MCF 10A (cell line): ENCODE measurements around the gene ZNF674. TPM values are rescaled to one million over a fixed set of nuclear protein-coding genes. Genes with fewer than 3 reads are reported as not detected.
"Not testable (repeated sequence)": the region's sequence is repeated elsewhere in the genome, so short reads cannot be mapped to it uniquely, and the experiment has no call there.

Experiments used
- BruUV-seq: library from RNA; stranded (reverse); fragments of 400-500 nt; replicated peaks from 2 replicates; lab custom pipeline; 2021; lab: Mats Ljungman, UMichigan
- CTCF ChIA-PET: fragments of 300-600 bp; sonication (Branson Sonifier 250); formaldehyde crosslinking; extraction: SDS; loops from one replicate; lab custom pipeline; 2021; ENCODE audit warnings: antibody characterized with exemption, inconsistent platforms; lab: Yijun Ruan, JAX
- POLR2A ChIA-PET: fragments of 300-600, 350-650 bp; sonication (Branson Sonifier 250); formaldehyde crosslinking; extraction: SDS; loops from one replicate; lab custom pipeline; 2020; ENCODE audit warnings: antibody characterized with exemption, inconsistent platforms; lab: Yijun Ruan, JAX
- DNase-seq: peaks from one replicate; pipeline ENCODE4 v3.0.0-alpha.2; 2018; ENCODE audit not compliant: unreplicated experiment
- H3K27ac Mint-ChIP-seq: one replicate; pipeline ENCODE4 v1.8.0; 2022; ENCODE audit warnings: mild to moderate bottlenecking, low read depth, mixed read lengths; ENCODE audit not compliant: unreplicated experiment
- H3K27me3 Mint-ChIP-seq: one replicate; pipeline ENCODE4 v1.8.0; 2022; ENCODE audit warnings: mixed read lengths; ENCODE audit not compliant: insufficient read depth, unreplicated experiment
- H3K36me3 Mint-ChIP-seq: one replicate; pipeline ENCODE4 v1.8.0; 2022; ENCODE audit warnings: mild to moderate bottlenecking, moderate library complexity, mixed read lengths; ENCODE audit not compliant: insufficient read depth, unreplicated experiment
- H3K4me1 Mint-ChIP-seq: one replicate; pipeline ENCODE4 v1.8.0; 2022; ENCODE audit warnings: mixed read lengths; ENCODE audit not compliant: insufficient read depth, unreplicated experiment
- H3K4me3 Mint-ChIP-seq: one replicate; pipeline ENCODE4 v1.8.0; 2022; ENCODE audit warnings: mild to moderate bottlenecking, moderate library complexity, mixed read lengths; ENCODE audit not compliant: unreplicated experiment
- H3K9me3 Mint-ChIP-seq: one replicate; pipeline ENCODE4 v1.8.0; 2022; ENCODE audit warnings: mixed read lengths; ENCODE audit not compliant: unreplicated experiment
- intact Hi-C: fragments of 100-400 bp; cut with micrococcal nuclease; formaldehyde crosslinking; loops from 2 replicates; pipeline ENCODE4 v1.14.1; 2022
- total RNA-seq: library from RNA; stranded (reverse); gene quantifications from 2 replicates; pipeline ENCODE4 v1.2.3, GENCODE V29; 2022
- TF ChIP-seq, protein P1 (sequence below): fragments of 200-600 bp; IDR thresholded peaks from one replicate; pipeline ENCODE4 v1.8.0; 2022; ENCODE audit warnings: antibody characterized with exemption, mild to moderate bottlenecking; ENCODE audit not compliant: unreplicated experiment

Gene ZNF674
- total RNA-seq, 1 experiment from 2014 or later, result 9.7 TPM

DNA sequence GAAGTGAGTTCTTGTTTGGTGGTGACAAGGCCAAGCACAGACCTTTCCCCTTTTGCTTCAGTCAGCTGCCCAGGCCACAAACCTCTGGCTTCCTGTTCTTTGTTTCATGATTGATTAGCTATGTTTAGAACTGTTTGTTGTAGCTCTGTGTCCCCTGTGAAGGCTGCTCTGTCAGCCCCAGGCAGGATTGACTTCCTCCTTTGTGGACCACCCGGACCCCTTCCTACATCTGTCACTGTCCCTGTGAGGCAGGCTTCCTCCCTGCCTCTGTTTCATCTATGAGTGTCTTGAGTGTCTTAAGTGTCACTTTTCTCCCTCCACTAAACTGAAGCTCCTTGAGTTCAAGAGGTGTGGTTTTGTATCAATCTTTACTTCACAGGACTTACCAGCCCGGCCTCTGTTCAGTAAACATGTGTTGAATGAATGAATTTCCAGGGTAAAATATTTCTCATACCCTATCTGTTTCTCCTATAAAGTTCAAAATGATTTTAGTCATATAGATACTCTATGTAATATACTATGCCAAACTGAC is 83.5 kb downstream of the ZNF674 start:
- Mint-ChIP-seq H3K27me3 (peaks cover 22% of the 10 kb centered on the region), H3K4me3 (no peak overlapping the region), H3K36me3 (peaks cover 29% of the 10 kb centered on the region), H3K4me1 (no peaks in the 10 kb centered on the region), H3K9me3 (peaks cover 3% of the 10 kb centered on the region), H3K27ac (no peak overlapping the region)
- TF ChIP-seq, protein P1, sequence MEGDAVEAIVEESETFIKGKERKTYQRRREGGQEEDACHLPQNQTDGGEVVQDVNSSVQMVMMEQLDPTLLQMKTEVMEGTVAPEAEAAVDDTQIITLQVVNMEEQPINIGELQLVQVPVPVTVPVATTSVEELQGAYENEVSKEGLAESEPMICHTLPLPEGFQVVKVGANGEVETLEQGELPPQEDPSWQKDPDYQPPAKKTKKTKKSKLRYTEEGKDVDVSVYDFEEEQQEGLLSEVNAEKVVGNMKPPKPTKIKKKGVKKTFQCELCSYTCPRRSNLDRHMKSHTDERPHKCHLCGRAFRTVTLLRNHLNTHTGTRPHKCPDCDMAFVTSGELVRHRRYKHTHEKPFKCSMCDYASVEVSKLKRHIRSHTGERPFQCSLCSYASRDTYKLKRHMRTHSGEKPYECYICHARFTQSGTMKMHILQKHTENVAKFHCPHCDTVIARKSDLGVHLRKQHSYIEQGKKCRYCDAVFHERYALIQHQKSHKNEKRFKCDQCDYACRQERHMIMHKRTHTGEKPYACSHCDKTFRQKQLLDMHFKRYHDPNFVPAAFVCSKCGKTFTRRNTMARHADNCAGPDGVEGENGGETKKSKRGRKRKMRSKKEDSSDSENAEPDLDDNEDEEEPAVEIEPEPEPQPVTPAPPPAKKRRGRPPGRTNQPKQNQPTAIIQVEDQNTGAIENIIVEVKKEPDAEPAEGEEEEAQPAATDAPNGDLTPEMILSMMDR, result no peak
- ChIA-PET POLR2A (interaction anchor here (0.6 kb wide), 1 partner anchor 1119 kb away, joined by 3 read pairs; no protein-coding TSS in a partner anchor), CTCF (no interaction called here)
- BruUV-seq, result no TSS peak
- intact Hi-C loops, result no loop called here
- no peak for DNase-seq

DNA sequence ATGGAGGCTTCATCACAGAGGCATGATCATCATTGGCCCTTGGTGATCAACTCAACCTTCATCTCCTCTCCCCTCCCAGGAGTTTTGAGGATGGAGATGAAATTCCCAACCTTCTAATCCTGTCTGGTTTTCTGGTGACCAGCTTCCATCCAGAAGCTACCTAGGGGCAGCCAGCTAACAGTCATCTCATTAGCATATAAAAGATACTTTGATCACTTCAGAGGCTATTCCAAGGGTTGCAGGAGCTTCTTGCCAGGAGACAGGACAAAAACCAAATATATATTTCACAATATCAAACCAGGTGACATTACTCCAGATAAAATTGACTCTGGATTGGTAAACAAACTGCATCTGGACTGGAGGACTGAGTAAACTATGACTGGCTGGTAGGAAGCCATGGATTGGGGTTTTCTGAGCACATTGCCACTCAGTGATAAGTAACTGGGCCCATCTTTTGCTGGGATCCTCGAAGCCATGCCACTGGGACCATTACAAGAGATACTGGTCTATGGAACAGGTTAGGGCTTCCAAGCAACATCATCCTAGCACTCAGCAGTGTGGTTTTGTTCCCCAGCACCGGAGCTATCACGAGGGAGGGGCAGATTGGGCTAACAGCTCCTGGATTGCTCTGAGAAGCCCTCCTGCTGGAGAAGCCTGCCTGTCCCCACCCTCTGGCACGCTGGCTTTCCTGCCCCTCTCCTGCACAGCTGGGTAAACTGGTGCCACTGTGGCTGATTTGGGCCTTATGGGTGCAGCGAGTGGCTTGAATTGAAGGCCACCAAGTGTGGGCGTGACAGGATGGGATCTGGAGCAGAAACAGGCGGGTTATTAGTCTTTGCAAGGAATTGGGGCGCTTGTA is 84.2 kb downstream of the ZNF674 start:
- CTCF ChIA-PET, POLR2A ChIA-PET, BruUV-seq, H3K4me1 Mint-ChIP-seq, H3K4me3 Mint-ChIP-seq, intact Hi-C loops, DNase-seq, H3K27ac Mint-ChIP-seq, H3K9me3 Mint-ChIP-seq: not testable (repeated sequence)
- Mint-ChIP-seq H3K27me3 (peaks cover 24% of the 10 kb centered on the region), H3K36me3 (peaks cover 36% of the 10 kb centered on the region)

DNA sequence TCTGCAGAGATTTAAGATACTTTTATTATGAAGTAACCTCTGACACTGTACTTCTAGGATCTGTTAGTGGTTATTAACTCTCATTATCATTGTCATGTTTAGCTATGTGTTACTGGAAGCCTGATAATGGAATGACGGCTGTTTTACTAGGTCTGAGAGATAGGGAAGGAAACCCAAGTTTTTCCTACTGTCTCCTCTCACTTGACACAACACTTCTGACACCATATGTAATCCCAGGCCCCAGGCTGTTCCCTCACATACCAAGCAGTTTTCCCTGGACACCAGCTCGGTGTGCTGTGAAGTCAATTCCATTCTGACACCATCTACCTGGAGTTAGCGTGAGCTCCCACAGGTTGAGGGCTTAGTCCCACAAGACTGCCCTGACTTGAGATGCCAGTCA is 85.6 kb downstream of the ZNF674 start:
- intact Hi-C loops, result no loop called here
- no peak overlapping the region for H3K4me3 Mint-ChIP-seq
- DNase-seq, result no peak
- no peaks in the 10 kb centered on the region for H3K4me1 Mint-ChIP-seq
- TF ChIP-seq, protein P1, result no peak
- ChIA-PET CTCF (no interaction called here), POLR2A (interaction anchor here (1.5 kb wide), 1 partner anchor 11 kb away, joined by 4 read pairs; no protein-coding TSS in a partner anchor)
- no TSS peak for BruUV-seq
- no peak overlapping the region for H3K27ac Mint-ChIP-seq
- peaks cover 49% of the 10 kb centered on the region for H3K36me3 Mint-ChIP-seq
- no peaks in the 10 kb centered on the region for H3K9me3 Mint-ChIP-seq
- H3K27me3 Mint-ChIP-seq, result peaks cover 24% of the 10 kb centered on the region

DNA sequence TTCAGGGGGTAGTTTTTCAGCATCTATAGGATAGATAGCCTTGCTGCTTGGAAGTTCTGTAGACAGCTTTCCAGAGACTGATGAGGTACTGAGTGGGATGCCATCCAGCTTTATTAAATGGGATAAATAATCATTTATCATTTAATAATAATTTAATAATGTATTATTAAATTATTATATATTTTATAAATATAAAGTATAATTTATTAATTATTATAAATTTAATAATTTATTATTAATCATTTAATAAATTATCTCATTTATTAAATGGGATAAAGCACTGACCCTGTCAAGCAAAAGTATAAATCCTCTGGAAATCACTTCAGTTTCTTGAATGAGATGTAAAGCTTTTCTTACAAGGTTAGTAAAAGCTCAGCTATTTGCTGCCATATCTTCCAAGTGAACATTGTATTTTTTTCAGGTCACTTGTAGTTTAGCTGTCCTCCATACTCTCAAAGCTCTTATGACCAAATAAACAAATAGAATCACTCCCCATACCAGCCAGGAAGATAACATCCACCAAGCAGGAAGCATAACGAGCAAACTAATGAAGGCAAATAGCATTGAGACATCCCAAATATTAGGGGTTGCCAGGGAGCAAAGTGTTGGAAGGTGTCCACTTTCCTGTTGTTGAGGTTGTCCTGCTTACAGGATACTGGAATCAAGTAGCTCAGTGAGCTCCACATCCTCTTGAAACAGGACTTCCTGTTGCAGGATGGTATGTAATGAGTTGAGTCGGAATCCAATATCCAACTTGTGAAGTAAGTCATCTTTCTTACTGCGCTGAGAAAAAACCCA is 88.9 kb downstream of the ZNF674 start:
- Mint-ChIP-seq H3K36me3 (peaks cover 54% of the 10 kb centered on the region), H3K4me3 (no peak overlapping the region), H3K9me3 (no peaks in the 10 kb centered on the region), H3K4me1 (no peaks in the 10 kb centered on the region), H3K27ac (no peak overlapping the region), H3K27me3 (peaks cover 23% of the 10 kb centered on the region)
- TF ChIP-seq, protein P1, result no peak
- intact Hi-C loops, result no loop called here
- DNase-seq, result no peak
- ChIA-PET CTCF (no interaction called here), POLR2A (no interaction called here)
- BruUV-seq, result no TSS peak

Other genes with a start within 250 kb of the ZNF674 start
- 1.2 and 1.6 TPM in 2 replicates for gene CHST7, start 28.3 kb upstream of the ZNF674 start, total RNA-seq
- 28.3 and 29.3 TPM in 2 replicates for gene SLC9A7, start 213.7 kb upstream of the ZNF674 start, total RNA-seq